ENCODE measurements around the gene SLFN14.

SLFN14 gene

DNA sequence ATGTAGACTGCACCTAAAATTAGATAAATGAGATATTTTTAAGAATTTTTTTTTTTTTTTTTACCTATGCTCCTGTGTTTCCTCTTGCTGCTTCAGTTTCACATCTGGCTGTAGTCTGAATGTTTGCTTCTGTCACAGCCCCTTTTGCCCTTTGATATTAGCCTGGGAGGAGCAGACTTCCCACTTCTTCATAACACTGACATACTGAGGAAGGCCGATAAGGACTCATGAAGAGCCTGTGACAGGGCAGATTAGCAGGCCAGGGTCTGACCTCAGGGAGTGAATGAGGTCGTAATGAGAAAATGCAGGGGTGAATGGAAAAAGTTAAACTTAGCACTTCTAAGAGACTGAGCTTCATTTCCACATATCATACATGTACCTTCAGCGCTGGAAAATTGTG is at the start of gene SLFN14:
SLFN14 (minus strand) TSS at position 117 of the 400 bp plus-strand sequence. CDS start 2,757 bp downstream, outside the sequence.
- DNase-seq (ENCODE audit: low read depth in 2 of 2), result no peak
- H3K4me3 ChIP-seq (replicated peaks in 1 of 2; ENCODE audit: low read depth in 2 of 2, low read length in 2 of 2), result no peak within 1 kb of the TSS
- TF ChIP-seq CTCF (IDR thresholded peaks at IDR 0.05; ENCODE audit: low read depth, low read length), result no peak

GRCh38 chr17:35609831-35610230 is 49.2 kb upstream of the SLFN14 start:
- H3K4me3 ChIP-seq (replicated peaks in 1 of 2; ENCODE audit: low read depth in 2 of 2, low read length in 2 of 2), result no peak overlapping the region
- no peak for TF ChIP-seq CTCF (IDR thresholded peaks at IDR 0.05; ENCODE audit: low read depth, low read length)
- no peak for DNase-seq (ENCODE audit: low read depth in 2 of 2)

DNA sequence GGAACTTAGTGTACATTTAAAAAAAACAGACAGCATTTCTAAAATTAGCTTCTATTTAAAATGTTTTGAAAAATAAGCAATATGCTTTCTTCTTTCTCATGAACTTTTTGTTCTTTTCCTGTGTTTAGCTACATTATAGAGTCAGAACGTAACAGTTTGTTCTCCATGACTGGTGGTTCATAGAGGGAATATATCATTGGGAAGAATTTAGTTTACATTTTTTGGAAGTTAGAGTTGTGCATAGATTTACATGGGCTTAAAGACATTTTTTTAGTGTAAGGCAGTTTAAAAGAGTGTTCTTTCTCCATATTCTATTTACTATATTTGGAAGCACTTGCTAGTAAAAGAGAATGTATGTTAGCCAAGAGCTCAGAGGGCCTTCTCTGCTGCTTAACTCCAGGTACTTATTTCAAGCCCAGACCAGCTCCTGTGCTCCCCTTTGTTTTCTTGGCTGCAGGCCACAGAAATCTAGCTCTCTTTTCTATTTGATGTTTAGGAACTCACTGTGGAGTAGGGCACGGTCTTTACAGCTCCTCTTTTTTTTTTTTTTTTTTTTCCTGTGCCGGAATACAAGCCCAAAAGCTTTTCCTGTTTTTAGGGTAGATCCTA is 46.7 kb upstream of the SLFN14 start:
- DNase-seq (ENCODE audit: low read depth in 2 of 2), result no peak
- no peak overlapping the region for H3K4me3 ChIP-seq (replicated peaks in 1 of 2; ENCODE audit: low read depth in 2 of 2, low read length in 2 of 2)
- no peak for TF ChIP-seq CTCF (IDR thresholded peaks at IDR 0.05; ENCODE audit: low read depth, low read length)

DNA sequence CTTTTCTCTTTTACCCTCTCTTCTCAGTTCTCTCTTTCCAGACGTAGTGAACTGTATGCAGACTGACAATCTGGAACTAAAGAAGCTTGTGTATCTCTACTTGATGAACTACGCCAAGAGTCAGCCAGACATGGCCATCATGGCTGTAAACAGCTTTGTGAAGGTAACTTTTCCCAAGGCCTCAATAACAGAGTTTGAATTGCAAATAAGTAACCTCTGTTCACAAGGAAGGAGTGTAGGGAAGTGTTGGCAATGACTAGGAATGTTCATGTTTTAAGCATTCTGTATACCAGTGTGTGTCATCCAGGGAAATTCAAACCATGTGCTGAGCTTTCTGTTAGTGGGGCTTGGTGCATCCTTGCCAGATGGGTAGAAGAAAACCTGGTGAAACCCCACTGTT is 45.1 kb upstream of the SLFN14 start:
- DNase-seq (ENCODE audit: low read depth in 2 of 2), result no peak
- no peak for TF ChIP-seq CTCF (IDR thresholded peaks at IDR 0.05; ENCODE audit: low read depth, low read length)

GRCh38 chr17:35603674-35604073 is 43.1 kb upstream of the SLFN14 start:
- DNase-seq (ENCODE audit: low read depth in 2 of 2), result no peak
- TF ChIP-seq CTCF (IDR thresholded peaks at IDR 0.05; ENCODE audit: low read depth, low read length), result no peak
- no peak overlapping the region for H3K4me3 ChIP-seq (replicated peaks in 1 of 2; ENCODE audit: low read depth in 2 of 2, low read length in 2 of 2)

More for the DNA sequence above, 45.1 kb upstream of the SLFN14 start:
- no peak overlapping the region for H3K4me3 ChIP-seq (replicated peaks in 1 of 2; ENCODE audit: low read depth in 2 of 2, low read length in 2 of 2)

DNA sequence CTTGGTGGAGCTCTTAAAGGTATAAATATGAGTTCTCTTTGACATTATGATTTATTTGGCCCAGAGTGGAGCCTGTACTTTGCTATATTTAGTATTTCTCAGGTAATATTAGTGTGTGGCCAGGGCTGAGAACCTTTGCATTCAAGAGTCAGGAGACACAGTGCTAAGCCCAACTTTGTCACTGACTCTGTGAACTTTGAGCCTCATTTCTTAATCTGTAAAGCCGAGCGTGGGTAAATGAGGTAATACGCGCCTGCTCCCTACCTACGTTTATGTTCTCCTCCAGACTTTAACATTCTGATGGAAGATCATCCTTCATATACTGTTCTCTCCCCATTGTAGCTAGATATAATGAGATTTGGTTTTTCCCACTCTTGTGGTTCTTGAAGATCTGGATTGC is 37.0 kb upstream of the SLFN14 start:
- no peak for TF ChIP-seq CTCF (IDR thresholded peaks at IDR 0.05; ENCODE audit: low read depth, low read length)
- DNase-seq (ENCODE audit: low read depth in 2 of 2), result no peak
- no peak overlapping the region for H3K4me3 ChIP-seq (replicated peaks in 1 of 2; ENCODE audit: low read depth in 2 of 2, low read length in 2 of 2)
